HG02763 (cell line): ENCODE results near the gene ZSCAN22.
"Not testable (repeated sequence)": the region's sequence is repeated elsewhere in the genome, so short reads cannot be mapped to it uniquely, and the experiment has no call there.

Experiments used
- ATAC-seq: cut with Tn5 transposase; IDR thresholded peaks from one replicate; pipeline ENCODE4 v1.9.1; 2021; ENCODE audit warnings: mild to moderate bottlenecking, moderate library complexity; ENCODE audit not compliant: unreplicated experiment

Gene ZSCAN22

DNA sequence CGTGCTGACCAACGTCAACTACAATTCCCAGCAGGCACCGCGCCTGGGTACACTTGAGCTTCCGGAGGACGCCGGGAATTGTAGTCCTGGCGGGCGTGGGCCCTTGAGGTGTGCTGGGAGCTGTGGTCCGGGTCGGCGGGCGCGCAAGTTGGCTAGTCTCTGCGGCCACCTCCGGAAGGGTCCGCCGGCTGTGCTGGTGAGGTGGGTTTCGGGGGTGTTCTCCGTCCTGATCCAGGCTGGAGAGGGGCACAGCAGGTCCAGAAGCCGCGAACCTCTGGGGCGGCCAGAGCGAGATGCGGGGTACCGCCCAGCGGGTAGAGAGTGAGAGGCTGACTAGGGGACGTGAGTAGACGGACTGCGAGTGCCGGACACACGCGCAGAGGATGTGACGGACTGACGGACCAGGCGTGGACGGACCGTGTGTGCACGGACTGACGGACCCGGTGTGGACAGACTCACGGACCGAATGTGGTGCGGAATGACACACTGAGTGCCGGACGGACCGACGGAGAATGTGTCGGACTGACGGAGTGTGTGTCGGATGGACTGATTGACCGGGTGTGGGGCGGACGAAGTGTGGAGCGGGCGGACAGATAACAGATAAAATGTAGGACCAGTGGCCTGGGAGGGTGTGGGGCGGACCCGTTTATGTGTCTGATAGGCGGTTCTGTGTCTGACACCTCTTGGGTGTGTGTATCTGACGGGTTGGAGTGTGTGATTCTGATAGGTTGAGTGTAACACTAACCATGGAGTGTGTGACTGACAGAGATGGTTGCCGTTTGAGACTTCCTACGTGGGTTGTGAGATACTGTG is at the start of gene ZSCAN22:
TSS of gene ZSCAN22 (plus strand) at position 81 of the 813 bp plus-strand sequence. CDS start 7,809 bp downstream, outside the sequence.
- peak; percentile 76 for ATAC-seq

DNA sequence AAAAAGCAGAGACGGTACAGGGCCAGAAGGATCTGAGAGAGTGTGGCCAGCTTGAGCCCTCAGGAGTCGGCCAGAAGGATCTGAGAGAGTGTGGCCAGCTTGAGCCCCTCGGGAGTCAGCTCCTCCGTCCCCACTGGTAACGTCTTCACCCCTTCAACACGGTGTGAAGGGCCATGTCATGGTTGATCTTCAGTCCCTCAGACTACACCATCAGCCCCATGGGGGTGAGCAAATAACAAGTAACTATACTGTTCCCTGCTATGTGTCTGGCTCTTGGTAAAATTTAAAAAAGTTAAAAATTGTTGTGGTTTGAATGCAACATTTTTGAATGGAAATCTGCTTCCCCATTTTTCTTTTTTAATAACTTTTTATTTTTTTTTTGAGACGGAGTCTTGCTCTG is 49.6 kb upstream of the ZSCAN22 start:
- no peak for ATAC-seq

DNA sequence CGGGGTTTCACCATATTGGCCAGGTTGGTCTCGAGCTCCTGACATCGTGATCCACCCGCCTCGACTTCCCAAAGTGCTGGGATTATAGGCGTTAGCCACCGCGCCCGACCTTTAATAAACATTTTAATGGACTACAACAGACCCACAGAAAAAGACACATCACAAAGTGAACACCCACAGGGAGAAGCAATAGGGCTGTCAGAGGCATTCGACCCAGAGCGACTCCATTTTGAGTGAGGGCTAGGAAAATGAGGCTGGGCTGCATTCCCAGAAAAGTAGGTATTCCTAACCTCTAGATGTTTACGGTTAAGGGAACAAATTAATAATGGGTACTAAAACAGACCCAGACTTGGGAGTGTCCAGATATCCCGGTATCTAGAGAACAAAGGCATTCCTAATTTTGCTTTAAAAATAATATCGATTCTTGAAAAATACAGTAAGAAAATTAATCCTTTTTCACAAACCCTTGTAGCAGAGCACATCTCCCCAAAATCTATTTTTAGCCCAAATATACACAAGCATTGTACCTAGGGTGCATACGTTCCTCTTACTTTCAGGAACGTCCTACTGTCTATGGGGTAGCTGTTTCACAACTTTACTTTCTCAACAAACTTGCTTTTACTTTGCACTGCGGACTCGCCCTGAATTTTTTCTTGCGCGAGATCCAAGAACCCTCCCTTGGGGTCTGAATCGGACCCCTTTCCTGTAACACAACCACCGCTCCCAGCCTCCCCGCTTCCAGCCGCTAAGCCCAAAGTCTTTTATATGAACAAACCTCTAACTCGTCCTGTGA is 48.9 kb upstream of the ZSCAN22 start:
- no peak for ATAC-seq

DNA sequence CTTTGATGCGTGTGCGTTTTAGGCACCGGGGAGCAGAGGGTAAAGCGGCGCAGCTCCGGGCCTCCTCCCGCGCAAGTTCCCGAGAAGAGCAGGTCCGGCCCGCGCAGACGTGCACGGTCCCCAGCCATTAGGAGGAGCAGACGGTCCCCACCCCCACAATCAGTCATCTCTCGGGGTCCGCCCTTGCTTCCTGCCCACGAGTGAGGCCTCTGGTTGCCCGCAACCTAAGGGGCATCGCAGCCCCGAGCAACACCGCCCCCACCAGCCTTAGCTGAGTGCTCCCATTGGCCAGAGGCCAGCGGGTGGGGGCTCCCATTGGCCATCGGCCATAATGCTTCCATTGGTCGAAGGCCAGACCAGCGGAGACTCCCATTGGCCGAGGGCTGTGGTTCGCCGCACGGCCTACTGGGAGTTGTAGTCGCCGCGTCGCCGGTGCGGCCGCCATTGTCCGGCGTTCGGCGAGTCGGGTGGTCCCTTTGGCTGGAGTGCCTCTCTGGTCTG is 48.2 kb upstream of the ZSCAN22 start, which contains the start of gene ZNF8:
TSS of gene ZNF8 (plus strand) at position 415 of the 501 bp plus-strand sequence. CDS start 127 bp downstream, outside the sequence.
- ATAC-seq: peak; percentile 93

DNA sequence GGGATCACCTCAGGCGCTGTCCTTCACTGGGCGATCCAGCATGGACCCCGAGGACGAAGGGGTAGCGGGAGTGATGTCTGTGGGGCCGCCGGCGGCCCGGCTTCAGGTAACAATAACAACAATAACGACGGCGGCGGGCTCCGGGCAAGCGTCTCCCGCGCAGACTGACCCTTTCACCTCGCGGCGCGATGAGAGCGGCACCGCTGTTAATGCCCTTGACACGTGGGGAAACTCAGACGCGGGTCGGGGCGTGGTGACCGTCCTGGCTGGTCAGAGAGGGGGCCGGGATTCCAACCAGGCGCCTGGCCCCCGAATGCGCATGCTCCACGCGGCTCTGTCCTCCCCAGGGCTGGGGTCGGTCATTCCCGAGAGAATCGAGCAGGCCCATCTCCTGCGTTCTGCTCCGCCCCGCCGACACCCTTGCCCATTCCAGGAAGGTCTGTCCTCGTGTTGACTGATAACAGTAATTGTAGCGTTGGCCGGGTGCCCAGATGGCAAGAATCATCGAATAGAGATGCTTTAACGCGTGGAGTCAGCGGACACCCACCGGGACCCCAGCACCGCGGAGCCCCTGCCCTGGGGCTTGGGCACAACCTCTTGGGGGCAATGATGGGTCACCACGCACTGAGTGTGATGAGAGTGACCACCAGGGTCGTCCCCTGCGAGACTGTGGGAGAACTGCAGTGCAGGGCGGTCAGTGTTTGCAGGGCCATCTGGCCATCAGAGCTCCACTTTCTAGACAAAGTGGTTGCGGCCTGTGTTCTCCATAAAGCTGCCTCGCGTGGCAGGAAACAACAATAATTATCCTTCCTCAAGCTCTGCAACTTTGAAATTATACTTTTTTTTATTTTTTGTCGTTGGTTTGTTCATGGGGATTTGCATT is 47.5 kb upstream of the ZSCAN22 start:
- peak; percentile 27 for ATAC-seq

DNA sequence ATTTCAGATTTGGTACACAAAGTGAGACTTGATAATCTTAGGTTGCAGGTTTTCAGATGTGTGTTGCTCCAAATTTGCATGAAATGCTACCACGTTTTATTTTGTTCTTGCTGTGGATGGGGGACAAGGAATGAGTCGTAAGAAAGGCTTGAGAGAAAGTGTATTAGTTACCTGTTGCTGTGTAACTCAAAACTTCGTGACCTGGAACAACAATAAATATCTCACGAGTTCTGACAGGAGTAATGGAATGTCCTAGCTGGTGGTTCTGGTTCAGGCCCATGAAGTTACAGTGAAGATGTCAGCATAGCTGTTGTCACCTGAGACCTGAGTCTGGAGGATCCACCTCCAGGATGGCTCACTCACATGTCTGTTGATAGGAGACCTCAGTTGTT is 46.9 kb upstream of the ZSCAN22 start:
- no peak for ATAC-seq

DNA sequence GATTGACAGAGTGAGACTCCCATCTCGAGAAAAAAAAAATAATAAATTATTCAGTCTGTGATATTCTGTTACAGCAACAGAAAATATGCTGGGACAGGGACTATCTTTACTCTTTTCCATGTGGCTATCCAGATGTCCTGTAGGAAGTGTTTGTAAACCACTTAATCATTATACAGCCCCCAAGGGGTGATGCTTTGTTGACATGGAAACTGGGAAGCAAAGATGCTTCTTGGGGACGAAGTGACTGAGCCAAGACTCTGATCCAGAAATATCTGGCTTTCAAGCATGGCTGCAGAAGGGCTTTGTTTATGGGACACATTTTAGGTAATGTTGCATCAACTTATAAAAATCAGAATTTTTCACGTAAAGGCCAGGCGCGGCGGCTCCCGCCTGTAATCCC is 42.6 kb upstream of the ZSCAN22 start:
- no peak for ATAC-seq

DNA sequence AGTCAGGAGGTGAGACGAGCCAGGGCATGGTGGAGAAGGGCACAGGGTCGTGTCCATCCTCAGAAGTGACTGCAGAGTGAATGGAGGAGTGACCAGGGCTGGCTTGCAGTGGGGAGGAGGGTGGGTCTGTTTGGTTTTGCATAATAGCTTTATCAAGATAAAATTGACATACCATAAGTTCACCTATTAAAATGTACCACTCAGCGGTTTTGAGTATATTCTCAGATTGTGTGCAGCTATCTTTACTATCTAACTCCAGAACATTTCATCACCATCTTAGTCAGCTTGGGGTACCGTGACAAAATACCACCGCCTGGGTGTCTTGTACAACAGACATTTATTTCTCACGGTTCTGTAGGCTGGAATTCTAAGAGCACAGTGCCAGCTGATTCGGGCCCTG is 34.9 kb upstream of the ZSCAN22 start:
- ATAC-seq: no peak

DNA sequence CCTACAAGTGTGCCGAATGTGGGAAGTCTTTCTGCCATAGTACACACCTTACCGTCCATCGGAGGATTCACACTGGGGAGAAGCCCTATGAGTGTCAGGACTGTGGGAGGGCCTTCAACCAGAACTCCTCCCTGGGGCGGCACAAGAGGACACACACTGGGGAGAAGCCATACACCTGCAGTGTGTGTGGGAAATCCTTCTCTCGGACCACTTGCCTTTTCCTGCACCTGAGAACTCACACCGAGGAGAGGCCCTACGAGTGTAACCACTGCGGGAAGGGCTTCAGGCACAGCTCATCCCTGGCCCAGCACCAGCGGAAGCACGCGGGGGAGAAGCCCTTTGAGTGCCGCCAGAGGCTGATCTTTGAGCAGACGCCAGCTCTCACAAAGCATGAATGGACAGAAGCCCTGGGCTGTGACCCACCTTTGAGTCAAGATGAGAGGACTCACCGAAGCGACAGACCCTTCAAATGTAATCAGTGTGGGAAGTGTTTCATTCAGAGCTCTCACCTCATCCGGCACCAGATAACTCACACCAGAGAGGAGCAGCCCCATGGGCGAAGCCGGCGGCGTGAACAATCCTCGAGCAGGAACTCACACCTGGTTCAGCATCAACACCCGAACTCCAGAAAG is 31.9 kb upstream of the ZSCAN22 start:
- no peak for ATAC-seq

DNA sequence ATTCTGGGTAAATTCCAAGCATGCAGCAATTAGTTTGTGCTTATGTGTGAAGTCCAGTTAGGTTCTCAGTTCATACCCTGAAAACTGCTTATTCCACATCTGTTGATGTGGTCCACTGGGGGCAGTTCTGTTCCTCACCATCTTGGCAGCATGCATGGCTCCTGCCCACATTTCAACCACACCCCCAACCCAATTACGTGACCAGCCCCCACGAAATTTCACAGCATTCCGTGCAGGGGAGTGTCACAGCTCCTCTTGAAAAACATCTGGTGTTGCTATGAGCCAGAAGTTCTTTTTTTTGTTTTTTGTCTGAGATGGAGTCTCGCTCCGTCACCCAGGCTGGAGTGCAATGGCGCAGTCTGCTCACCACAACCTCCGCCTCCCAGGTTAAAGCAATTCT is 30.7 kb upstream of the ZSCAN22 start:
- no peak for ATAC-seq

DNA sequence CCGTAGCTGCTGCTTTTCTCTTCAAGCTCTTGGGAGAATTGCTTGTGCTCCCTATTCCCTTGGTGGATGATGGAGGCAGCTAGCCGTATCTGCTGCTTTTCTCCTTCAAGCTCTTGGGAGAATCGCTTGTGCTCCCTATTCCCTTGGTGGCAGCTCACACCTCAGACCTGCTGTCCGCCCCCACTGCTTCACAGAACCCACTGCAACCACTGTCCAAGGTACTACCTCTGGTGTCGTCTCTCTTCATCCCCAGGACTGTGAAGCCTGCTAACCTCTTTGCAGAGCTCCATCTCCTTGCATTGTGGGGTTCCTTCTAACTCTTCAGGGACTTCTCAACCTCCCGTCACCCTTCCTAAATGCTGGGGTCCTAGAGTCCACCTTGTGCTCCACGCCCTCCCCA is 26.2 kb upstream of the ZSCAN22 start:
- ATAC-seq: no peak

DNA sequence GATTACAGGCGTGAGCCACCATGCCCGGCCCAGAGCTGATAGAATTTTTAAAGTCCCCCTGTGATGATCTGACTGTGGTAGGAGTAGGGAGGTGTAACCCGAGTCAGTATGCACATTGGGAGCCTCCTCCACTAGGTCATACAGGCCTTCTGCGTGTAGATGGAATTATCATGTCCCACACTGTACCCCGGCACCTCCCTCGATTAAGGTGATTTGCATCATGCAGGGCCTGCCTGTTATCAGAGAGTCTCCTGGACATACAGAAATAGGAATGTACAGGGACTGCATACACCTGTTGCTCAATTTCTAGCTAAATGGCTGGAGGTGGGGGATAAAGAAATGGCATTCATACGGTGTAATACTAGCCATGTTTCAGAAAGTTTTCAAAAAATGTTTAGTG is 22.5 kb upstream of the ZSCAN22 start:
- ATAC-seq: no peak

DNA sequence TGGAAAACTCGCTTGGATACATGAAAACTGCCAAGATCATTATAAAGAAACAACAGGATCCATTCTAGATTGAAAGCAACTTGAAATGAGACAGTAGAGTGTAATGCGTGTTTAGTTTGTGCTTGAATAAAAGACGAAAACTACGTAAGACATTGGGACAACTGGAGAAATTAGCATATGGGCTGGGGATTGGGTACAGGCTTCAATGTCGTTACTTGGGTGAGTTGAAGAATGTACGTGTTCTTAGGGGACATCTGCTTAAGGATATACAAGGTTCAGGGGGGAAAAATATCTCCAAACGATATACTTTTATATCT is 22.1 kb upstream of the ZSCAN22 start:
- no peak for ATAC-seq

DNA sequence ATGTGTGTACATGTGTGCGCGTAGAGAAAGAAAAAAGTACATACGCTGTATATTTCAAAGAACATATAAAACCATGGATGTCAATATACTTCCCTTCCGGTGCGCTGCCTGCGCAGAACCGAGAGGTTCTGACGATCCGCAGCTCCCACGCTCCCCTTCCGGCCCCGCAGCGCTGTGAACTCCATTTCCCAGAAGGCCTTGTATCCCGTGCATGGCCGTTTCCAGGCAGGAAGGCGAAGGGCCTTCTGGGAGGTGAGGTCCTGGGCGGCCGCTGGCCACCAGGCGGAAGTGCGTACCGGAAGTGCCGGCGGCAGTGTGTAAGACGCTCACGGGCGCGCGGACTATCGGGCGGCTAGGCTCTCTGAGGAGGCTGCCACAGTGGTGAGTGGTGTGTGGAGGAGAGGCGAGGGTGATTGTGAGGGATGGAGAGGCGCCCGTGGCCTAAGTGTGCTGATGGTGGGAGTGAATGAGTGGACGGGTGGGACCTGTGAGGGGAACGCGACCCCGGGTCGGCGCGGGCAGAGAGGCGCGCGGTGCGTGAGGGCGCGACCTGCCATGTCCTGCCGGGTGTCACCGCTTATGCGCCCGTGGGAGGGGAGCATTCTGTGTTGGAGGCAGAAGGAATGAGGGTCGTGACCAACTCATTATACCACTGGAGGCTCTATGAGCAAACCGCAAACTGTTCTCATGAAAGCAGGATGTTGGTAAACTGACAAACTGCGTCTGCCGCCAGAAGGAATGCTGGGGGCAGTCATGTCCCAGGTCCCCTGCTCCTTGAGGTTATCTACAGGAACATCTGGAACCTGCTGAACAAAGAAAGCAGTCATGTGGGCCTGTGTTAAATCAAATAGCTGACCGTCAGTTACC is 21.5 kb upstream of the ZSCAN22 start, which contains the start of gene ERVK3-1:
TSS of gene ERVK3-1 (plus strand) at position 313 of the 867 bp plus-strand sequence. CDS start 6,792 bp downstream, outside the sequence.
- peak; percentile 97 for ATAC-seq

DNA sequence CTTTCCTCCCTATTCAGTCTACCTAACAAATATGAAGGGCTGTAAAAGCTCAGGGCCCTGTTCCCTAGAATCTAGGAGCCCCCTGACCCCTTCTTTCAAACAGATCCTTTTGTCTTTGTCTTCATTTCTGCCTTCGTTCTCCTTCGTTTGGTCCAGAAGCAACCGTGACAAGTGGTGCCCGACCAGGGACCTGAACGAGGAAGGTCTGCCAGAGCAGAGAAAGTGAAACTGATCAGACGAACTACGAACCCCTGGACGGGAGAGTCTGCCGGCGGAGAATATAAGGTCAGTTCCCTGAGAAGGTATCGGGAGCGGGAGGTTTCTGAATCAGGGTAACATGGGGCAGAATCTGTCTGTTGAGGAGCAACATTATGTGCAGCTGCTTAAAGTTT is 20.9 kb upstream of the ZSCAN22 start:
- ATAC-seq: no peak

DNA sequence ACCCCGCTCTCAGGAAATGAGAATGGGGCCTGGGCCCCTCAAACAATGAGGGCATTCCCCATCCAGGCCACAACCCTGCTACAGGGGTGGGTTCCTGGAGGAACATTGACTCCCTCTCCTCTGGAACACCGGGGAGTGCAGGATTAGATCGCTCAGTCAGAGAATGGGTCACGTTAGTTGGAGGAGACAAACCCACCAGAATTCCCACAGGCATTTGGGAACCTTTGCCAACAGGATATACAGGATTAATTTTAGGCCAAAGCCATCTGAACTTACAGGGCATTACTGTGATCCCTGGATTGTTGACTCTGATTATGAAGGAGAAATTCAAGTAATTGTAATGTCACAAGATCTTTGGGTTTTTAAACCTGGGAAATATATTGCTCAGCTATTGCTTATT is 19.1 kb upstream of the ZSCAN22 start:
- ATAC-seq: no peak

DNA sequence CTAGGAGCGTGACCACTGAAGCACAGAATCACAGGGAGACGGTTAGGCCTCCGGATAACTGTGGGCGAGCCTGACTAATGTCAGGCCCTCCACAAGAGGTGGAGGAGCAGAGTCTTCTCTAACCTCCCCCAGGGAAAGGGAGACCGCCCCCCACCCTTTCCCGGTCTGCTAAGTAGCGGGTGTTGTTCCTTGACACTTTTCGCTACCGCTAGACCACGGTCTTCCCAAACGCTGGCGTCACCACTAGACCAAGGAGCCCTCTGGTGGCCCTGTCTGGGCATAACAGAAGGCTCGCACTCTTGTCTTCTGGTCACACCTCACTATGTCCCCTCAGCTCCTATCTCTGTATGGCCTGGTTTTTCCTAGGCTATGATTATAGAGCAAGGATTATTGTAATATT is 16.1 kb upstream of the ZSCAN22 start:
- not testable (repeated sequence) for ATAC-seq

DNA sequence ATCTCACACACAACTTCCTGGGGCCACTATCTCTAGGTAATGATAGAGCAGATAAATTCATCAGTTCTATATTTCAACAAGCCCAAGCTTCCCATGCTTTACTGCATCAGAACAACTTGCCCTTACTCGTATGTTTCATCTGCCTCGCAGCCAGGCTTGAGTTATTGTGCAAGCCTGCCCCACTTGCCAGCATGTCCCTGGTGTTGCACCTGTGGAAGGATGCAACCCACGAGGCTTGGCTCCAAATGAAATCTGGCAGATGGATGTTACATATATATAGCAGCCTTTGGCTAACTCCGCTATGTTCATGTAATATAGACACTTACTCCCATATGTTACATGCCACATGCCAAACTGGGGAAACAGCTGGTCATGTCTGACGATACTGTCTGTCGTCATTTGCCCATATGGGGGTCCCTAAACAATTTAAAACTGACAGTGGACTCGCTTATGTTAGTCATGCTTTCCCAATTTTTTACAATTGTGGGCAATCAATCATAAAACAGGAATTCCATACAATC is 15.4 kb upstream of the ZSCAN22 start:
- ATAC-seq: no peak

DNA sequence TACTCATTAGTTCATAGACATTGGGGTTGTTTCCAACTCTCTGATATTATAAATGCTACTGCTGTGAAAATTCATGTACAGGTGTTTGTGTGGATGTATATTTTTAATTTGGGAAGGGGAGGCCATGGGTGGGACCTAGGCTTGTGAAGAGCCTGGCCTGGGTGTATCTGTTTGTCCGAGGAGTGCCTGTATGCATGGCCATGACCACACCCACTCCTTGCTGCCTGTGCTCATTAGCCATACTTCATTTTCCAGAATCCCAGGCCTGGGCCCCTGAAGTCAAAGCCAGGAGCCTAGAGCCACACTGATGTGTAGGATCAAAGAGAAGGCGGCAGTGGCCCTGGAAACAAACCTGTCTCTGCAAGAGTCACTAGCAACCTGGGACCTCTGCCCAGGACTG is 11.2 kb upstream of the ZSCAN22 start:
- no peak for ATAC-seq
